HL-60/S4 treated with retinoic acid at 250 ng/mL for 4 days and 3 days (cell line): ENCODE data around the gene TMEM141.
"Not testable (repeated sequence)": the region's sequence is repeated elsewhere in the genome, so short reads cannot be mapped to it uniquely, and the experiment has no call there.

Experiments used
- in situ Hi-C: fragments of 300-500 bp; cut with MboI; formaldehyde crosslinking; loops from 2 replicates; pipeline ENCODE4 v1.7.0; 2022; ENCODE audit warnings: low sequenced_read_pairs

Gene TMEM141

GRCh38 chr9:136841646-136842379, 50.7 kb downstream of the TMEM141 start:
- in situ Hi-C loops: not testable (repeated sequence)

- in situ Hi-C loops: not testable (repeated sequence)
These were observed 51.3 kb downstream of the TMEM141 start, which contains the start of gene AJM1 for GRCh38 chr9:136842380-136842948. Gene AJM1 (plus strand): TSS chr9:136842478. CDS start chr9:136844415, 1,937 bp downstream.
